ENCODE results near the gene GRIK3.
"Not testable (repeated sequence)": the region's sequence is repeated elsewhere in the genome, so short reads cannot be mapped to it uniquely, and the experiment has no call there.

Gene GRIK3

GRCh38 chr1:37034121-37035013 lies at the start of gene GRIK3:
Gene GRIK3 (minus strand): TSS chr1:37034515. CDS start chr1:37034108, 407 bp downstream.
- no peak for DNase-seq (ENCODE audit: low read depth)

- no peak for DNase-seq (ENCODE audit: low read depth)
Observed at GRCh38 chr1:37084013-37084412, 49.7 kb upstream of the GRIK3 start.

- DNase-seq (ENCODE audit: low read depth), result no peak
Observed at GRCh38 chr1:37083603-37084002, 49.3 kb upstream of the GRIK3 start.

DNA sequence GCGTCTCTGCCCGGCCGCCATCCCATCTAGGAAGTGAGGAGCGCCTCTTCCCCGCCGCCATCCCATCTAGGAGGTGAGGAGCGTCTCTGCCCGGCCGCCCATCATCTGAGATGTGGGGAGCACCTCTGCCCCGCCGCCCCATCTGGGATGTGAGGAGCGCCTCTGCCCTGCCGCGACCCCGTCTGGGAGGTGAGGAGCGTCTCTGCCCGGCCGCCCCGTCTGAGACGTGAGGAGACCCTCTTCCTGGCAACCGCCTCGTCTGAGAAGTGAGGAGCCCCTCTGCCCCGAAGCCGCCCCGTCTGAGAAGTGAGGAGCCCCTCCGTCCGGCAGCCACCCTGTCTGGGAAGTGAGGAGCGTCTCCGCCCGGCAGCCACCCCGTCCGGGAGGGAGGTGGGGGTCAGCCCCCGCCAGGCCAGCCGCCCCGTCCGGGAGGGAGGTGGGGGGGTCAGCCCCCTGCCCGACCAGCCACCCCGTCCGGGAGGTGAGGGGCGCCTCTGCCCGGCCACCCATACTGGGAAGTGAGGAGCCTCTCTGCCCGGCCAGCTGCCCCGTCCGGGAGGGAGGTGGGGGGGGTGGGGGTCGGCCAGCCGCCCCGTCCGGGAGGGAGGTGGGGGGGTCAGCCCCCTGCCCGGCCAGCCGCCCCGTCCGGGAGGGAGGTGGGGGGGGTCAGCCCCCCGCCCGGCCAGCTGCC lies 46.1 kb upstream of the GRIK3 start:
- DNase-seq (ENCODE audit: low read depth), result not testable (repeated sequence)

GRCh38 chr1:37078866-37079265 lies 44.6 kb upstream of the GRIK3 start:
- DNase-seq (ENCODE audit: low read depth), result no peak

- no peak for DNase-seq (ENCODE audit: low read depth)
Observed at GRCh38 chr1:37076168-37076567, 41.9 kb upstream of the GRIK3 start.

DNA sequence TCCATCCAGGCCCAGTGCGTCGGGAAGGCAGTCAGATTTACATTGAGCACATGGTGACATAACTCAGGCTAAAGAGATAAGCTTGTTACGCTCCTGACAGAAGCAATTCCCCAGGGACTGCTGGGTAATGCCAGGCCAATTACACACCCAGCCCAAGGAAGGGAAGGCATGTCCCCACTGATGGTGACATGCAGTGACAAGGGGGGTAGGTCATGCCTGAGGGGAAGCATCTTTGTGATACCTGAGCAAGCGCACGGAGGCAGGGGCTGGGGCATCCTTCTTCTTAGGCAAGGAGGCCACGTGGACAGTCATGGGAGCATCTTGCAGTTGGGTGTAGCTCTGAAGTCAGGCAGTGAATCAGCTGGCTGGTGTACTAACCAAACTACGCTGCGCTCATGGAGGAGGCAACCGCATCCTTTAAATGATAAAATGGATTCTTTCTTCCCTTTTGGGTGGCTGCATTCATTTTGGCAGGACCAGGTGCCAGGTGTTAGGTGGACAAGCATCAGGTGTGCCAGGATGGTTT lies 39.6 kb upstream of the GRIK3 start:
- no peak for DNase-seq (ENCODE audit: low read depth)

DNA sequence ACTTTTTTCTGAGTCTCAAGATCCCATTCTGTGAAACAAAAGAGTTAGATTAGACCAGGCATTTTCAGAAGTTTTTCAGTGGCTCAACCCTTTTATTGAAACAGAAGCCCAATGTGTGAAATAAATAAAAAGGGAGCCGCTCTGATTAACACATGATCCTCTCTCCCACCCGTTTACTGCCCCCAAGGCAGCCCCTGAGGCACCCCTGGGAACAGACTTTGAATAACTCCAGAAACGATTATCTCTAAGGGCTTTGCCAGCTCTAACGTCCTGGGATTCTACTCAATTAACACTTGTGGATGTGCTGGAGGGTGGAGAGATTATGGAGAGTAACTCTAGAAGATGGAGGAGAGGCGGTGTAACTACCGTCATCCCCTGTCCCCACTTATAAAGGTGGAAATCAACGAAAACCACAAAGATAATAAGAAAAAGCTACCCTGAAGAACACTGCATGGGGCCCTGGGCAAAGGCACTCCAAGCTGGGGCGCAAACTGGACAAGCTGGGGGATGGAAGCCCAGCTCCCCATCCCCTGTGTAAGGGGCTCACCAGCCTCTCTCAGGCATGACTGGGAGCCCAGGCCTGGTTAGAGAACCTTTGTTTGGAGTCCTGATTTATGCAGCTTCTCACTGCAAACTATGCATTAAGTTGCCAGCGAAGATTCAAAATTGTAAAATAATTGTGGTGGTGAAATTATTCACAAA lies 39.0 kb upstream of the GRIK3 start:
- no peak for DNase-seq (ENCODE audit: low read depth)

GRCh38 chr1:37071829-37072228 lies 37.5 kb upstream of the GRIK3 start:
- no peak for DNase-seq (ENCODE audit: low read depth)

GRCh38 chr1:37070126-37070525 lies 35.8 kb upstream of the GRIK3 start:
- DNase-seq (ENCODE audit: low read depth), result no peak

GRCh38 chr1:37069406-37069805 lies 35.1 kb upstream of the GRIK3 start:
- no peak for DNase-seq (ENCODE audit: low read depth)

GRCh38 chr1:37068897-37069296 lies 34.6 kb upstream of the GRIK3 start:
- no peak for DNase-seq (ENCODE audit: low read depth)

DNA sequence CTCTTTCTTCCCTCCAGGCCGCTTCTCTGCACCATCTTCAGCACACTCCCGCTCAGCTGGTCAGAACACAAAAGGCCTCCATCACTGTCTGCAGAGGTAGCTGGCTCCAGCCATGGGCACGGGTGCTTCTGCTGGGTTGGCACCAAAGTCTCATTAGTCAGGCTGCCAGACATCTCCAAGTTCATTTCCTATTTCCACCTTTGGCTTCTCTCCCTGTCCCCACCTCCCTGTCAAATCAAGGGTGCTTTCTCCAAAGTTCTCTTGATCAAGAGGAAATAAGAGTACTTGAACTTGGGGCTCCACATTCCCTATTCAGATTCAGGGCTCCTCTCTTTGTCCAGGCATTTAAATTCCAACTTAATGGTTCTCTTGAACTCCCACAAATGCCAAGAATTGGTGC lies 33.9 kb upstream of the GRIK3 start:
- no peak for DNase-seq (ENCODE audit: low read depth)

GRCh38 chr1:37064039-37064438 lies 29.7 kb upstream of the GRIK3 start:
- no peak for DNase-seq (ENCODE audit: low read depth)

DNA sequence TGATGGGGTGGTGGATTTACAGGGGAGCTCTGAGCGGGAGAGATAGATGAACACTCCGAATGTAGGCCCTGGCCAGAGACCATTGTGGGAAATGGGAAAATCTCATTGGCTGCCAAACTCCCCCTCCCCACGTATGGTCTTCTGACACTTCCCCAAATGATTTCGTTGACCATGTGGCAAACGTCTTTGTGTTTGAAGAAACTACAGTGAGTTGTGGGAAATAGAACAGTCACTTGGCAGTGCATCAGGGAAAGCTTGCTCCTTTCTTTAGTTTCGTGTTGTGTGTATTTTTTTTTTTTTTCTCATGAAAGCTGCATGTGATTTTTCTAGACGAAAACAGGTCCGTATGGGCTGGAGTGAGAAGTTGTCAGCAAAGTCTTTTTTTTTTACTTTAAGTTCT lies 25.0 kb upstream of the GRIK3 start:
- no peak for DNase-seq (ENCODE audit: low read depth)

GRCh38 chr1:37058424-37058988 lies 24.2 kb upstream of the GRIK3 start:
- DNase-seq (ENCODE audit: low read depth), result no peak

- no peak for DNase-seq (ENCODE audit: low read depth)
Observed at GRCh38 chr1:37056325-37056724, 22.0 kb upstream of the GRIK3 start.

- no peak for DNase-seq (ENCODE audit: low read depth)
Observed at GRCh38 chr1:37055631-37056030, 21.3 kb upstream of the GRIK3 start.

DNA sequence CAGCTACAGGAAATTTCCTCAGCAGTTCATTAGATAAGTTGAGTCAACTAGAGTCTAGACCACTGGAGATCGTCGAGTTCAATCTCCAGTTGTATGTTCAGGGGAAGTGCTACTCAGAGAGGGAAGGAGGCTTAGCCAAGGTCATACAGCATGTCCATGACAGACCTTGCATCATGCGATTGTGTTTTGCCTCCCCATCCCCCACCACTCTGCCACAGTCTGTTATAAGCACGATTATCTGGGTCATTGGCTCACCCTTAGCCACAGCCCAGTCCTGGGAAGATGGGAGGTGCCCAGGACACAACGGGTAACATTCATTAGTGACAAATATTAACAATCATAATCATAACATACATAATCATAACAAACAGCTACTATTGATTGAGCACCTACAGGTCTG lies 18.9 kb upstream of the GRIK3 start:
- no peak for DNase-seq (ENCODE audit: low read depth)

GRCh38 chr1:37052120-37052519 lies 17.8 kb upstream of the GRIK3 start:
- DNase-seq (ENCODE audit: low read depth), result no peak

DNA sequence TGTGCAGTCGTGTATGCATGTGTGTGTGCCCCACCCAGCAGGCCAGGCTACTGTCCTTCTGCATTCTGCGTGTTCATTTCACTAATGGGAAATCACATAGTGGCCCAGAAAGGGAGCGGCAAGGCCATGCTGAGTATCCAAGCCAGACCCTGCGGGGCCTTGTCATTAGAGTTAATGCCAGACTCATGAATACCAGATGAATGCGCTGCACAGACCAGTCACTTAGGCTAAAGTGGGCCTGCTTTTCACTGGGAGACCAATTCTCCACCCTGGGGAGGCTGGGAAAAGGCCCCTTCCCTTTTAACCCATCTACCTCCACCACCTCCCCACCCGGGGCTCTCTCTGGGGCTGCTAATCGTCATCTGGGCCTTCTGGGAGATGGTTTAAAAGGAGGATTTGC lies 17.0 kb upstream of the GRIK3 start:
- no peak for DNase-seq (ENCODE audit: low read depth)

GRCh38 chr1:37047542-37047941 lies 13.2 kb upstream of the GRIK3 start:
- DNase-seq (ENCODE audit: low read depth), result no peak
